Panc1 (cell line): ENCODE results near the gene TTC23. TPM values are rescaled to one million over a fixed set of nuclear protein-coding genes. Genes with fewer than 3 reads are reported as not detected.

Experiments
- ATAC-seq: fragments of 200-7000 bp; cut with Tn5 transposase; 2 replicates; pipeline ENCODE4 v1.9.1; 2020; ENCODE audit warnings: mild to moderate bottlenecking, moderate library complexity
- BruUV-seq: library from RNA; stranded (reverse); fragments of 400-500 nt; replicated peaks from 2 replicates; lab custom pipeline; 2021; lab: Mats Ljungman, UMichigan
- CTCF ChIA-PET: fragments of 300-600 bp; sonication (Branson Sonifier 250); formaldehyde crosslinking; loops from one replicate; lab custom pipeline; 2022; ENCODE audit warnings: antibody characterized with exemption; lab: Charles Lee
- POLR2A ChIA-PET: fragments of 300-600 bp; sonication (Branson Sonifier 250); formaldehyde crosslinking; loops from one replicate; lab custom pipeline; 2022; ENCODE audit warnings: antibody characterized with exemption; lab: Charles Lee
- DNase-seq: peaks from one replicate; pipeline ENCODE4 v3.0.0-alpha.2; 2010; ENCODE audit warnings: low read depth, low spot score
- H3K27ac ChIP-seq: 2 replicates; pipeline ENCODE4 v1.5.1; 2011; ENCODE audit warnings: mild to moderate bottlenecking, low read length, inconsistent platforms
- H3K27me3 ChIP-seq: fragments of 200-500 bp; sonication (Bioruptor generic); 2 replicates; pipeline ENCODE4 v1.6.0; 2014; ENCODE audit warnings: low read length, inconsistent platforms; ENCODE audit not compliant: control insufficient read depth, insufficient read depth
- H3K36me3 ChIP-seq: fragments of 200-500 bp; sonication (Bioruptor generic); 2 replicates; pipeline ENCODE4 v1.5.1; 2014; ENCODE audit warnings: inconsistent platforms, mild to moderate bottlenecking, low read length, moderate library complexity; ENCODE audit not compliant: control insufficient read depth, insufficient read depth
- H3K4me1 ChIP-seq: 2 replicates; pipeline ENCODE4 v1.5.1; 2011; ENCODE audit warnings: inconsistent platforms, mild to moderate bottlenecking, low read length, moderate library complexity; ENCODE audit not compliant: control insufficient read depth, insufficient read depth
- H3K4me3 ChIP-seq, 2 experiments: 2 replicates each; pipeline ENCODE4 v1.5.1; 2011 to 2012; ENCODE audit warnings: low read depth in 2 of 2, low read length in 2 of 2, mild to moderate bottlenecking in 2 of 2, inconsistent platforms in 1 of 2, moderate library complexity in 1 of 2
- H3K9me3 ChIP-seq: fragments of 200-500 bp; sonication (Bioruptor generic); 2 replicates; pipeline ENCODE4 v1.5.1; 2014; ENCODE audit warnings: low read depth, mild to moderate bottlenecking, inconsistent platforms, low read length, moderate library complexity; ENCODE audit not compliant: control insufficient read depth, insufficient read depth
- CTCF ChIP-seq: fragments of 450-650 bp; IDR thresholded peaks from 2 replicates; pipeline ENCODE4 v1.5.1; 2017; ENCODE audit warnings: mild to moderate bottlenecking
- POLR2AphosphoS5 ChIP-seq: IDR thresholded peaks from 2 replicates; pipeline ENCODE4 v1.6.1; 2012; ENCODE audit warnings: mild to moderate bottlenecking, low read depth, low read length, moderate library complexity
- REST ChIP-seq, 2 experiments: IDR thresholded peaks; 2 replicates each; pipeline ENCODE4 v1.6.1; 2011 to 2012; ENCODE audit warnings: low read depth in 2 of 2, control low read depth in 1 of 2, low read length in 1 of 2, mild to moderate bottlenecking in 1 of 2, moderate library complexity in 1 of 2; ENCODE audit not compliant: insufficient read depth in 1 of 2
- SIN3A ChIP-seq: IDR thresholded peaks from 2 replicates; pipeline ENCODE4 v1.6.1; 2012; ENCODE audit warnings: low read depth, mild to moderate bottlenecking, low read length, moderate library complexity, borderline replicate concordance; ENCODE audit not compliant: insufficient read depth
- TCF7L2 ChIP-seq: IDR thresholded peaks from 2 replicates; pipeline ENCODE4 v1.6.1; 2011; ENCODE audit warnings: mild to moderate bottlenecking, low read depth, low read length, inconsistent platforms
- in situ Hi-C: cut with HindIII; loops from 2 replicates; pipeline ENCODE4 v1.10.0; 2016; ENCODE audit warnings: low sequenced_read_pairs, low pct_unique_long_range_greater_than_20kb
- intact Hi-C: fragments of 100-400 bp; cut with micrococcal nuclease; formaldehyde crosslinking; loops from one replicate; pipeline ENCODE4 v1.10.0; 2022; ENCODE audit not compliant: unreplicated experiment
- total RNA-seq: library from RNA; stranded (reverse); gene quantifications from one replicate; pipeline ENCODE4 v1.2.1, GENCODE V29; 2021; ENCODE audit not compliant: unreplicated experiment

TTC23 gene
- total RNA-seq, 1 experiment from 2014 or later = 21.7 TPM

- Histone ChIP-seq H3K36me3 (no peaks in the 10 kb centered on the region), H3K27ac (no peak overlapping the region)
- no peak for ATAC-seq
Observed at GRCh38 chr15:99168601-99169580, 80.5 kb downstream of the TTC23 start.

GRCh38 chr15:99167640-99168039 is 81.7 kb downstream of the TTC23 start:
- ATAC-seq (no peak), DNase-seq (no peak)
- Histone ChIP-seq H3K4me1 (no peaks in the 10 kb centered on the region), H3K36me3 (no peaks in the 10 kb centered on the region), H3K27me3 (no peaks in the 10 kb centered on the region), H3K9me3 (no peaks in the 10 kb centered on the region), H3K27ac (no peak overlapping the region), H3K4me3 (no peak overlapping the region)
- no TSS peak for BruUV-seq
- intact Hi-C loops (no loop called here), in situ Hi-C loops (no loop called here)
- POLR2A ChIA-PET = no interaction called here
- CTCF ChIA-PET = interaction anchor here (0.6 kb wide), 1 partner anchor 22 kb away, joined by 3 read pairs; no protein-coding TSS in a partner anchor
- no peak for TF ChIP-seq POLR2AphosphoS5
- TF ChIP-seq TCF7L2 = no peak
- TF ChIP-seq REST (IDR thresholded peaks at IDR 0.05; ENCODE audit: insufficient read depth in 1 of 2, low read depth in 2 of 2, low read length in 1 of 2) = no peak
- no peak for TF ChIP-seq SIN3A

More at GRCh38 chr15:99168601-99169580, 80.5 kb downstream of the TTC23 start:
- POLR2A ChIA-PET = no interaction called here
- DNase-seq = no peak
- no peaks in the 10 kb centered on the region for H3K9me3 ChIP-seq
- CTCF ChIA-PET = no interaction called here
- no TSS peak for BruUV-seq
- H3K4me1 ChIP-seq = no peaks in the 10 kb centered on the region
- TF ChIP-seq REST (IDR thresholded peaks at IDR 0.05; ENCODE audit: insufficient read depth in 1 of 2, low read depth in 2 of 2, low read length in 1 of 2) (no peak), POLR2AphosphoS5 (no peak), SIN3A (no peak), CTCF (no peak), TCF7L2 (no peak)
- H3K4me3 ChIP-seq = no peak overlapping the region
- intact Hi-C loops (no loop called here), in situ Hi-C loops (no loop called here)
- H3K27me3 ChIP-seq = no peaks in the 10 kb centered on the region
